IPS-NIHi7 (cell line): ENCODE data around the gene RAB10.
"Not testable (repeated sequence)": the region's sequence is repeated elsewhere in the genome, so short reads cannot be mapped to it uniquely, and the experiment has no call there.

Experiments
- DNase-seq: peaks from one replicate; pipeline ENCODE4 v3.0.0; 2012; ENCODE audit warnings: mixed read lengths; ENCODE audit errors: extremely low spot score

RAB10 gene

GRCh38 chr2:26058390-26058789, 24.5 kb downstream of the RAB10 start:
- no peak for DNase-seq

- DNase-seq = no peak
Measured at GRCh38 chr2:26059542-26059941, 25.7 kb downstream of the RAB10 start.

- DNase-seq = no peak
Measured at GRCh38 chr2:26061539-26061938, 27.7 kb downstream of the RAB10 start.

- DNase-seq = no peak
Measured at GRCh38 chr2:26064846-26065245, 31.0 kb downstream of the RAB10 start.

- DNase-seq = no peak
Measured at GRCh38 chr2:26067186-26067974, 33.5 kb downstream of the RAB10 start.

- DNase-seq = no peak
Measured at GRCh38 chr2:26067980-26068507, 34.2 kb downstream of the RAB10 start.

- DNase-seq = peak; percentile 23
Measured at GRCh38 chr2:26068602-26069298, 34.9 kb downstream of the RAB10 start.

- no peak for DNase-seq
Measured at GRCh38 chr2:26070730-26071129, 36.8 kb downstream of the RAB10 start.

- DNase-seq = peak; percentile 10
Measured at GRCh38 chr2:26072925-26073768, 39.3 kb downstream of the RAB10 start.

- no peak for DNase-seq
Measured at GRCh38 chr2:26073830-26074229, 39.9 kb downstream of the RAB10 start.

- no peak for DNase-seq
Measured at GRCh38 chr2:26074676-26075075, 40.8 kb downstream of the RAB10 start.

- DNase-seq = no peak
Measured at GRCh38 chr2:26075173-26075572, 41.3 kb downstream of the RAB10 start.

GRCh38 chr2:26076001-26076587, 42.2 kb downstream of the RAB10 start:
- DNase-seq = no peak

GRCh38 chr2:26077291-26077690, 43.4 kb downstream of the RAB10 start:
- no peak for DNase-seq

- no peak for DNase-seq
Measured at GRCh38 chr2:26078939-26079338, 45.1 kb downstream of the RAB10 start.

- no peak for DNase-seq
Measured at GRCh38 chr2:26080356-26080755, 46.5 kb downstream of the RAB10 start.

GRCh38 chr2:26080925-26081324, 47.0 kb downstream of the RAB10 start:
- not testable (repeated sequence) for DNase-seq

- DNase-seq = no peak
Measured at GRCh38 chr2:26081556-26081955, 47.7 kb downstream of the RAB10 start.

- no peak for DNase-seq
Measured at GRCh38 chr2:26086155-26086637, 52.3 kb downstream of the RAB10 start.

- DNase-seq = no peak
Measured at GRCh38 chr2:26086779-26087178, 52.9 kb downstream of the RAB10 start.

- peak; percentile 64 for DNase-seq
Measured at GRCh38 chr2:26088038-26088643, 54.3 kb downstream of the RAB10 start.
